Stimulated activated CD4-positive, alpha-beta T cell treated with anti-CD3 and anti-CD28 coated beads, TNF-alpha, amount 100 ng/mL, for 1 hour (primary cell): Measurements from ENCODE around the gene ABCD4.
"Not testable (repeated sequence)": the region's sequence is repeated elsewhere in the genome, so short reads cannot be mapped to it uniquely, and the experiment has no call there.

ENCODE experiments used
- DNase-seq, 3 donors: peaks; one replicate each; pipeline ENCODE4 v3.0.0-alpha.2; 2020; ENCODE audit warnings: low read depth in 3 of 3, low spot score in 1 of 3

The ABCD4 gene

DNA sequence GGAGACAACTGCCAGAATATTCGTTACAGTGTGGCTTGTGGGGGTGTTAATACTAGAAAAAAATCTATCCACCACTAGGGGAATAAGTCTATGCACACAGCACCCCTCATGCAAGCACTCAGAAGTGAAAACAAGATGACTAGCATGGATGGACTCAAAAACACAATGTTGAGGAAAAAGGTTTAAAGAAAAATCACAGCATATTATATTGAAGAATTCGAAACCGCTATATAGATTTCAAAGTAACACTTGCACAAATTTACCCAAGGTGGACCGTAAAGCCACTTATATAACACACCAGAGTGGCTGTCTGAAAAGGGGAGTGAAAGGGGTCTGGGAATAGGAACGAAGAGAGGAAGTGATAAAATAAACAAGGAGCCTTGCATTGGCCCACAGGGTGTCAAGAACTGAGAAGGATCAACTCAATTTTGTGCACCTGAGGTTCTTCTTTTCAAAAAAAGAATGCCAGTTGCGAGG is 544 bp downstream of the ABCD4 start:
- no peak for DNase-seq

DNA sequence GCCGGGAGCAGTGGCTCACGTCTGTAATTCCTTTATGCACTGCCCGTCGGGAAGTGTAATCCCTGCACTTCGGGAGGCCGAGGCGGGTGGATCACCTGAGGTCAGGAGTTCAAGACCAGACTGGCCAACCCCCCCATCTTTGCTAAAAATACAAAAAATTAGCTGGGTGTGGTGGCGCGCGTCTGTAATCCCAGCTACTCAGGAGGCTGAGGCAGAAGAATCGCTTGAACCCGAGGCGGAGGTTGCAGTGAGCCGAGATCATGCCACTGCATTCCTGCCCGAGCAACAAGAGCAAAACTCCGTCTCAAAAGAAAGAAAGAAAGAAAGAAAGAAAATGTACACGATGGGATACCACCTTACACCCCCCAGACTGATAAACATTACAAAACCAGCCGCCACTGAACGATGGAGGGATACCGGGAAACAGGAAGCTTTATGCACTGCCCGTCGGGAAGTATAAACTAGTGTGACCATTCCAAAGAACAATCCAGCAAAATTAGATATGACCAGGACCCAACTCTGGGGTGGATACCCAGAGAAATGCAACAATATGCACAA is 1.1 kb downstream of the ABCD4 start:
- DNase-seq = no peak

DNA sequence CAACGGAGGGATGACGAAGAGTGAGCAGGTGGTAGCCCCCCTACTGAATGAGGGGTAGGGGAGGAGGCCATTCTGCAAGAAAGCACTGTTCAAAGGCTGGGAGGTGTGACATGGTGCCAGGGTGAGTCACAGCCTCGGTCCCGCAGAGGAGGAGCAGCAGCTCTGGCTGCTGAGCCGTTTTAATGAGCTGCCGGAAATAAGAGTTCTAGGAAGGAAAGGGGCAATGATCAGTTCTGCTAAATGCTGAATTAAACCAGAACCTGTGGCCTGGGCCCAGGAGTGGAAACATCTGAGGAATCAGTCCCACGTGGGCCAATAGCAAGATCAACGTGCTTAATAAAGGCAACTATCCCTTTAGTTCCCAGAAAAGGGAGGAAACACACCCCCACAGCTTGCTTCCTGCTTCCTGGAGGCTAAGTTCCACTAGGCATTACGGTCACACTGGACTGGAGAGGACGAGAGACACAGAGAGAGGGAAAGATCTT is 3.6 kb downstream of the ABCD4 start:
- no peak for DNase-seq

DNA sequence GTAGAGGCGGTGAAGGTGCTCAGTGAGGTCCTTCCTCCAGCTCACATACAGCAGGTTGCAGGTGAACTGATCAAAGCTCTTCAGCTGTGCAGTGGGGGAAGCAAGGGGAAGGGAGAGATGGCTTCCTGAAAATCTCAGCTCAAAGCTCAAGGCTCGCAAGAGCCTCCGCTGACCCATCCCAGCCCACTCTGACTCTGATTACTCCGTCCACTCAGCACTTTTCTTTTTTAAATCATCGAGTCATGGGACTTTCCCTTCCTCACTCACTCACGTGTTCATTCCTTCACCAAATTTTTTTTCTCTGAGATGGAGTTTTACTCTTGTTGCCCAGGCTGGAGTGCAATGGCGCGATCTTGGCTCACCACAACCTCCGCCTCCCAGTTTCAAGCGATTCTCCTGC is 4.7 kb downstream of the ABCD4 start:
- DNase-seq = no peak

DNA sequence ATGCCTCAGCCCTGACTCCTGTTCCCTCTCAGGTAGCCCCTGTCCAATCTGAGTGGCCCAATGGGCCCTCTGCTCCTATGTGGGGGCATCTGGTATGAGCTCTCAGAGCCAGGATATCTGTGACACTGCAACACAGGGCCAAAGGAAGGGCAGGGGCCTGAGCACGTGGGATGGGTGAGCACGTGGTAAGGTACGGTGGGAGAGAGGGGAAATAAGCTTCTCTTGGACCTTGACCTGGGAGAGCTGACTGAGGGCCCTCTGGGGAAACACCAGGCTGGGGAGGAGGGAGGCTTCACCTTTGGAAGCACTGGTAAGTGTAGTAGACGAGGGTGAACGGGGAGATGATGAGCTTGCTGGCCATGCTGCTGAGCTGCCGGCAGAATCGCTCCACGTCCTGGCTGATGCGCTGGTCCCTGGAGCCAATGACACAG is 6.7 kb downstream of the ABCD4 start:
- DNase-seq = no peak

DNA sequence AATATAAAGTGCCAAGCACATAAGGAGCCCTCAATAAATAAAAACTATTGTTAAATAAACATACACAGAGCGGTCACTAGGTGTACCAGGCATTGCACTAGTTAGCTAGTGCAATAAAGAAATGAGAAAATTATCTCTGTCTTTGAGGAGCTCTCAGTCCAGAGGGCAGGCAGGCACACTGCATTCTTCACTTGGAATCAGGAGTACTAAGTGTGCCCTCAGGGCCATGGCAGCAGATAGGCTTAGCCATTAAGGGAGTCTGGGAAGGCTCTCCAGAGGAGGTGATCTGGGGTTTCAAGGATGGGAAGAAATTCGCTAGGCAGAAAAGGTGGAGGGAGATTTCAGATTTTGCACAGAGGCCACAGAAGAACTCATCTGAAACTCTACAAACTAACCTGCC is 9.1 kb downstream of the ABCD4 start:
- no peak for DNase-seq

DNA sequence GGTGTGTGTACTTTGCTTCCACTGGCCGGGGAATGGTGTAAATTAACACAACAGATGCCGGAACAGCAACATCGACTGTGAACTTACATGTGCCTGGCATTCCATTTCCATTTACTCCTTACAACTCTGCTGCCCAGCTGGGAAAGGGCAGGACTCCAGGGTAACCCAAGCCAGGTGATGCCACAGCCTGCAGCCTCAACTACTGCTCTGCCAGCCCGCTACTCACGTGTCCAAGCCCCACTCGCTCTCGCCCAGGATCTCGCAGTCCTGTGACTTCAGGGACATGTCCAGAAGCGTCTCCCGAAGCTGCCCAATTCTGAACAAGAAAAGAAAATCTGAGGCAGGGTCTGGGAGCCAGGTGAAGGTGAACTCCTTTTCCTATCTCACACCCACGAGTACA is 10.7 kb downstream of the ABCD4 start:
- no peak for DNase-seq

DNA sequence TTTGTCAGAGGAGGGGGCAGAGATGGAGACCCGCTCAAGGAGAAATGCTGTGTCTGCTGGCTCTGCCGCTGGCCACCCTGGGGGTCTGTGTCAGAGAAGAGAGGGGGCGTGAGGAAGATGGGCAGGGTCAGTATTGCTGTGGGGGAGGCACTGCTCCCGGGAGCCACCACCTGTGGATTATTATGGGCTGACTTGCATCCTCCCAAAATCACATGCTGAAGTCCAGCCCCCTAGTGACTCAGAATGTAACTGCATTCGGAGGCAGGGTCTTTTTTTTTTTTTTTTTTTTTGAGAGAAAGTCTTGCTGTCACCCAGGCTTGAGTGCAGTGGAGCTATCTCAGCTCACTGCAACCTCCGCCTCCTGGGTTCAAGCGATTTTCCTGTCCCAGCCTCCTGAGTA is 12.3 kb downstream of the ABCD4 start:
- no peak for DNase-seq

DNA sequence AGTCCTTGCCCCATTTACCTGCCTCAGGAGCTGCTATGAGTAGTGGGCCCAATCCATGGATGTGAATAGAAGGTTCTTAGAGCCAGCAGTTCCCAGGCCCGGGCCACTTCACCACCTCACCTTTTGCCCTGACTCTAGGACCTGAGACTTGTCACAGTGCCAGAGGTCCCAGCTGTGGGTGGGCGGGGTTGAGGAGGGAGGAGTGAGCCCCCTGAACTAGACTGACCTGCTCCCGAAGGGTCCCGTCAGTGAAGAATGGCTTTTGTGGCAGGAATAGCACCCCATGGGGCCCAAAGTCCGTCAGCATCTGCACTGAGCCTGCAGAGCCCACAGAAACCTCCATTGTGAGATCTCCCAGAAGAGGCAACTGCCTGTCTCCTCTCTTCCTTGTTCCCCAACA is 12.9 kb downstream of the ABCD4 start:
- no peak for DNase-seq

DNA sequence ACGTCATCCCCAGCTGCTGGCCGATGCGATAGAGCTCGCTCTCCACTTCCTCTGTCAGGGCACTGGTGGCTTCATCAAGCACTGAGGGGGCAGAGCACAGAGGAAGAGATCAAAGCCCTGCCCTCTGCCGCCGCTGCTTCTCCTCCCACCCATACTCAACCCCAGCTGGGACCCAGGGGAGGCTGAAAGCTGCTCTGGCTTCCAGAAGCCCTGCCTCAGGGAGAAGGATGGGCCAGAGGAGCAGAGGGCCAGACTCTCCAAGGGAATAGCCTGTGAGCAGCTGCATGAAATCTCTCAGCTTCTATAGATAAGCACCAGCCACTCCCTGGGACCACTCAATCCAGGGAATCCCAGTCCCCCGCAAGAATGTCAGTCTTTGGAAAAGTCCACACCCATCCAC is 16.0 kb downstream of the ABCD4 start:
- DNase-seq = no peak

DNA sequence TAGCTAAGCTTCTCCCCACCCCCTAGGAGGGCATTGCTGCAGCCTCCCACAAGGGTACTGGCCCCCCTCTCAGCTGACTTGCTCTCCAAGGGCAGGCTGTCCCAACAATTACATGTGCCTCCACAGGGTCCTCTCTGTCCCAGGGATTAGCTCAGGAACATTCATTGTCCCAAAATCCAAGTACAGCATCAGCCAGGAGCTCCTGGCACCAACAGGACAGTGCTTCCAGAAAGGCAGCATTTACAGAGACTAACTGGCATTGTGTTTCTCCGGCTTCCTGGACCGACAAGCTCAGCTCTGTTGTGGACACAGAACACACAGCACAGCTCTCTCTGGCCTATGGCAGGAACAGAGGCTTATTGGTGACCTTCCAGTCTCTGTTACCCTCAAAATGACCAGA is 21.7 kb downstream of the ABCD4 start:
- no peak for DNase-seq

DNA sequence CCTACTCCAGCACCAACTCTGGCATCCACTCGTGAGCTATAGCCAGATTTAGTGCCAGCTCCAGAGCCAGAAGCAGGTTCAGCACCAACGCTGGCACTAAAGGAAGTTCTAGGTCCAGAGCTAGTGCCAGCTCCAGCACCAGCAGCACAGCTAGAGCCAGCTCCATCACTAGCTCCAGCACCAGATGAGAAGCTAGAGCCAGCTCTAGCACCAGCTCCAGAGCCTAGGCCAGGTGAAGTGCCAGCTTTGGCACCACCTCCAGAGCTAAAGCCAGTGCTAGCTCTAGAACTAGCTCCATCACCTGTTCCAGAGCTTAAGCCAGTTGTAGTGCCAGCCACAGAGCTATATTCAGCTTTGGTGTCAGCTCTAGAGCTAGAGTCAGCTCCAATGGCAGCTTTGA is 24.7 kb downstream of the ABCD4 start:
- no peak for DNase-seq

DNA sequence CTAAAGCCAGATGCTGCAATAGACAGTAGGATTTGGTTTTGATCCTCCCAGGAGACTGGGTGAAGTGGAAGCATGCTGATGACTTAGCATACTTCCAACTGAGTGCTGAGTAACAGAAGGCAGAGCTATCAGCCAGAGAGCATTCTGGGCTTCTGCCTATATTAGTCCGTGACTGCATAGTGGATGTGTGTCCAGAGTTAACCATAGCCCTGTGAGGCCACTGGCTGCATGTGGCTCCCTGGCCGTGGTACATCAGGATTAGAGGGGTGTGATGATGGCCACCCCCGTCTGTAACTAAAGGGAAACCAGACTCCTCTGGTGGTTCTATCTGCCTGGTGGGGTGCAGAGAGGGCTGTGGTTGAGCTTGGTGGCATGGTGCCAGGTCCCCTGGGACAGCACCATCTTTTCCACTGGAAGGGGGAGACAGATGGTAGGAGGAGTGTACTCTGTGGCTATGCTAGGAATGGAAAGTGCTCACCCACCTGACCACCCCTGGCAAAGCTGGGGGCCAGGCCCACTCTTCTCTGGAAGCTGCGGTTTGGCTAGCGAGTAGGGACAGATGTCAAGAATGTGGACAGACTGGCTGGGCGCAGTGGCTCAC is 27.4 kb downstream of the ABCD4 start:
- no peak for DNase-seq

DNA sequence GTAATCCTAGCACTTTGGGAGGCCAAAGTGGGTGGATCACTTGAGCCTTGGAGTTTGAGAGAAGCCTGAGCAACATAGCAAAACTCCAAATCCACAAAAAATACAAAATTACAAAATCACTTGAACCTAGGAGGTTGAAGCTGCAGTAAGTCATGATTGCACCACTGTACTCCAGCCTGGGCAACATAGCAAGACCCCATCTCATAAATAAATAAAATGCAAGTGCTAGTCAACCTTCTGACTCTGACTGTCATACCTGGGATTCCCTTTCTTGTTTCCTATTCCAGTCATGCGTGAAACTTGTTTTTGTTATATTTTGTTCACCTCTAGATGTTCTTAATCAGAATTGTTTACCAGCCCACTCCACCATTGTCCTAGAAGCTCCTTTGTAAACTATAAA is 31.4 kb downstream of the ABCD4 start:
- no peak for DNase-seq

DNA sequence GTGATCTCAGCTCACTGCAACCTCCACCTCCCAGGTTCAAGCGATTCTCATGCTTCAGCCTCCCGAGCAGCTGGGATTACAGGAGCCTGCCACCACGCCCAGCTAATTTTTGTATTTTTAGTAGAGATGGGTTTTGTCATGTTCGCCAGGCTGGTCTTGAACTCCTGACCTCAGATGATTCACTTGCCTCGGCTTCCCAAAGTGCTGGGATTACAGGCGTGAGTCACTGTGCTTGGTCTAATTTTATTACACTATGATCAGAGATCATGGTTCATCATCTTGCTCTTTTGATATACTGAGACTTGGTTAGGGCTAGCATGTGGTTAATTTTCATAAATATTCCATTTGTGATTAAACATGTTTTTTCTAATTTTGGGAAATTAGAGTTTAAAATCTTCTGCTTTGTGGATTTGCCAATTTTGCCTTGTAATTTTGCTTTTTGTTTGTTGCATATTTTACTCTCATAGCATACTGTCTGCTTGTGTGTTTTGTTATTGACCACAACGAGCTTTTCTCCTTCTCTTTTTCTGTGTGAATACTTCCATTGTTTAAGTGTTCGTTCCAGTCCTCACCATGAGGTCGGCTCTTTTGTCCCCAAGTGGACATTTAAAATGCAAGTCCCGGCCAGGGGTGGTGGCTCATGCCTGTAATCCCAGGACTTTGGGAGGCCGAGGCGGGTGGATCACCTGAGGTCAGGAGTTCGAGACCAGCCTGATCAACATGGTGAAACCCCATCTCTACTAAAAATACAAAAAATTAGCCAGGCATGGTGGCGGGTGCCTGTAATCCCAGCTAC is 32.2 kb downstream of the ABCD4 start:
- DNase-seq = not testable (repeated sequence)

DNA sequence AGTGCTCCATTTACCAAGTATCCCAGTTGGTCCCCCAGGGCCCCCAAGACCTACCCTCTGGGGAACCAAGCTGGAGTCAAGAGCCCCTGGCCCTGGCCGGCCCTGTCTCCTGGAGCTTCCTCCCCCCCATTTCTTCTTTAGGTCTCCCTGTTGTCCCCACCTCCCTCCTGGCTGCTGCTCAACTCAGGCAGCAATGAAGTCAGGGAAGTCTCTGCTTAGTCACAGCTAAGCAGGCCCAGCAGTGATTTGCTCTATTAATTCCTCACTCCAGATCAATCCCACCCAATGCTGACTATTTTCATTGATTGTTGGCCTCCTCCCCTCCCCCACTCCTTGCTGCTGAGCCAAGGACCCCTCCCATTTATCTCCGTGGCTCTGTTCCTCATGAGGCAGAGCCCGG is 35.1 kb downstream of the ABCD4 start:
- DNase-seq = no peak

DNA sequence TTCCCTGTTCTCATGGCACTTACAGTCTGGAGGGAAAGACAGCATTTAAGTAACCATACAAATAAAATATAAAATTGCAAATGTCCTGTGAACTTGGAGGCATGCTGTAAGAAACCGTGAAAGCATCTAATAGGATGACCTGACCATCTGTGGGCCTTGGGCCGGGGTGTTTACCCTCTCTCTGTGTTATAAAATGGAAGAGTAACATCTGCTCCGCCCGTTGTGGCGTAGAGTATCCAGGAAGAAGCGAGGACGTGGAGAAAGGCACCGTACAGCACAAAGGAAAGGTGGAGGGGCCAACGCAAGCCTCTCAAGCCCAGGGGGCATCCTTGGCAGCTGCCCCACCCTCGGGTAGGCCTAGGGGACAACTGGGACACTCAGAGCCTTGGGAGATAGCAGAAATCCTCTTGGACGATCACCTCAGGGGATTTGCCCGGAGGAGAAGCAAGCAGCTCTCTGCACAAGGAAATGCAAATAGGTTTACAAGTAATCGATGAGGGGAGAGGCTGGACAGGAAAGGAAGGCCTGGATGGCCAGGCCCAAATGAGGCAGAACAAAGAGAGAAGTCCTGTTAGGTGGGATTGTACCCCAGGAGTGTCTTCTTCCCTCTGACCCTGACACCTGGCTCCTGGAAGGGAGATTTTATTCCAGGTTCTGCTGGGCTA is 37.3 kb downstream of the ABCD4 start:
- DNase-seq = no peak

DNA sequence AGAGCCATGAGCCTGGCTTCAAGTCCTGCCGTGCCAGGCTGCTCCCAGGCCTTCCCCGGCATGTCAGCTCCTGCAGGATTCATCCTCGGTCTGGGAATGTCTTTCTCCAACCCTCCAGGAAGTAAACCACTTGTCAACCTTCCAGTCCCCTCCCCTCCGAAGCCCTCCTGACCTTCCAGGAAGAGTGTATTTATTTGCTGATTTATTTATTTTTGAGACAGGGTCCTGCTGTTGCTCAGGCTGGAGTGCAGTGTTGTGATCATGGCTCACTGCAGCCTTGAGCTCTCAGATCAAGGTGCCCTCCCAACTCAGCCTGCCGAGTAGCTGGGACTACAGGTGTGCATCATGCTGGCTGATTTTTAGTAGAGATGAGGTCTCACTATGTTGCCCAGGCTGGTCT is 38.8 kb downstream of the ABCD4 start:
- DNase-seq = no peak

DNA sequence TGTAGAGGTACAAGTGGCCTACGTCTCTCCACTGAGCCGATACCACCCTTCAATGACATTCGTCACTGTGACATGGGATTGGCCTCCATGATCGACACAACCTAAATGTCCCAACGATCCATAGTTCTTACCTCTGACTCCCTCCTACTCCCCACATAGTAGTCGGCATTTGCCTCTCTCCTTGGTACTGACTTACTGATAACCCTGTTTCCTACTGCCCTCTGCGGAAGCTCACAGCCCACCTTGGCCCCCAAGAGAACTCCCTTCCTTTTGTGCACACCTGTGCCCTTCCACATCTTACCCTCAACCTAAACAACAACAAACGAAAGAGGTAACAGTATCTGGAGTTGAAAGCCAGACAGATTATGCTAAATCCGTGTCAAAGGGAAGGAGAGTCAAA is 39.6 kb downstream of the ABCD4 start:
- DNase-seq = no peak

DNA sequence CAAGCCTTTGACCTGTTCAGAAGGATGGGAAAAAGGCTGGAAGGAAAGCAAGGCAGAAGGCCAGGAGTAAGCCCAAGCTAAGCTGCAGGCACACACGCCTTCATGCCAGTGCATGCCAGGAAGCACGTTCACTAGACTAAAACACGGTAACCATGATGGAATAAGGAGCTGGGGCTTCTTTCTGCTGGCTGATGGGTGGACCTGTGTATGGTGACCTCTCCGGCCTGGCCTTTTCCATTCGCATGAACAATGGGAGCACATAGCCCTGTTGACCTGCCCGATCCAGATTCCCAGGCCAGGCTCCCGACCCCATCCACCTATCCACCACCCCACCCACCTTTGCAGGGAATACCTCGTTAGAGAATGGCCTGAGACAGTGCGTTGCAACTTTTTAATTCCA is 40.7 kb downstream of the ABCD4 start:
- no peak for DNase-seq

DNA sequence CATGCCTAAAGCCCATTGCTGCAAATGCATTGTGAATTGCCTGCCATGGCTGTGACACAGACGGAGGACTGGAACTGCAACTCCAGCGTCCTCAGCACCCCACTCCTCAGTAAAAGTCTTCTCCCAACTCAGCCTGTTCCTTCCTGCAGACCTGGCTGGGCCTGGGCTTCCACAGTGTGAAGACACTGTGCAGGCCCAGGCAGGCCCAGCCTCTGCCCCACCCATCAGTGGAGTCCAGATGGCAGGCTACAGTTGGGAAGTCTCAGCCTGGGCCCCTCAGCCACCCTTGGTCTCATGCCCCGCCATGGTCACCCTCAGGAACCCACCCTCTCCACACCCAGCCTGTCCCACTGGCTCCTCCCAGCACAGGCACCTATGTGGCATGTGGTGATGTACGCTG is 41.4 kb downstream of the ABCD4 start:
- no peak for DNase-seq
